Breast epithelium (tissue), 3 donors: ENCODE results near the gene ASTN2.

ENCODE experiments used
- POLR2A ChIP-seq: fragments of 450-650 bp; IDR thresholded peaks from one replicate; pipeline ENCODE4 v1.6.1; 2016; ENCODE audit warnings: antibody characterized with exemption, mild to moderate bottlenecking, moderate library complexity
- TF ChIP-seq, protein P1 (sequence below), 3 donors: fragments of 450-650 bp; IDR thresholded peaks; one replicate each; pipeline ENCODE4 v1.5.1; 2016 to 2017; ENCODE audit warnings: antibody characterized with exemption in 3 of 3, mild to moderate bottlenecking in 3 of 3, moderate library complexity in 3 of 3

DNA sequence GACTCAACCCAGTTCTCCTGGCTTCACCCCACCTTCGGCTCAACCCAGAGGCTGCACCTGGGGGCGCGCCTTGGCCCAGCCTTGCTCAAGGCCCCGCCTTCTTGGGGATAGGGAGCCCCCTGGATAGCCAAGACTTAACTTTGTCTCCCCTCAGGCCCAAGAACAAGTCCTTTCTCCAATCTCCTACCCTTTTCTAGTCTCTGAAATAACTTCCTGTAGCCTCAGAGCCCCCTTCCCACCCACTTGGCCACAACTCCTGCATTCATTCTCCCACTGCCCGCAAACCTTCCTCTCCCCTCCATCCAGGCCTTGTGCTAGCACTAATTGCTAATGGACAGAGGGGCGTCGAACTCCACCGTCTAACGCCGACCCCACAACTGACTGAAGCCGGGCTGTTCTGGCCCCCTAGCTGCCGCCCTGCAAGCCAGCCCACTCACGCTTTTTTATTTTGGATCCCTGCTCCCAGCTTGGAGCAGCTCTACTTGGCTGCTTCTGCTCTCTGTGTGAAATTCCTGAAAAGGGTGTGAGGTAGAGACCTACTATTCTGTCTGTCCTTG, 579 bp upstream of the ASTN2 start:
- TF ChIP-seq, protein P1, sequence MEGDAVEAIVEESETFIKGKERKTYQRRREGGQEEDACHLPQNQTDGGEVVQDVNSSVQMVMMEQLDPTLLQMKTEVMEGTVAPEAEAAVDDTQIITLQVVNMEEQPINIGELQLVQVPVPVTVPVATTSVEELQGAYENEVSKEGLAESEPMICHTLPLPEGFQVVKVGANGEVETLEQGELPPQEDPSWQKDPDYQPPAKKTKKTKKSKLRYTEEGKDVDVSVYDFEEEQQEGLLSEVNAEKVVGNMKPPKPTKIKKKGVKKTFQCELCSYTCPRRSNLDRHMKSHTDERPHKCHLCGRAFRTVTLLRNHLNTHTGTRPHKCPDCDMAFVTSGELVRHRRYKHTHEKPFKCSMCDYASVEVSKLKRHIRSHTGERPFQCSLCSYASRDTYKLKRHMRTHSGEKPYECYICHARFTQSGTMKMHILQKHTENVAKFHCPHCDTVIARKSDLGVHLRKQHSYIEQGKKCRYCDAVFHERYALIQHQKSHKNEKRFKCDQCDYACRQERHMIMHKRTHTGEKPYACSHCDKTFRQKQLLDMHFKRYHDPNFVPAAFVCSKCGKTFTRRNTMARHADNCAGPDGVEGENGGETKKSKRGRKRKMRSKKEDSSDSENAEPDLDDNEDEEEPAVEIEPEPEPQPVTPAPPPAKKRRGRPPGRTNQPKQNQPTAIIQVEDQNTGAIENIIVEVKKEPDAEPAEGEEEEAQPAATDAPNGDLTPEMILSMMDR (IDR thresholded peaks at IDR 0.05) = no peak
- TF ChIP-seq POLR2A = no peak
